Right lung (tissue), 5 donors: ENCODE data around the gene SPEN. TPM values are rescaled to one million over a fixed set of nuclear protein-coding genes. Genes with fewer than 3 reads are reported as not detected.
"Not testable (repeated sequence)": the region's sequence is repeated elsewhere in the genome, so short reads cannot be mapped to it uniquely, and the experiment has no call there.

Experiments
- DNase-seq, 2 donors: peaks; one replicate each; pipeline ENCODE4 v3.0.0-alpha.2; 2013
- polyA plus RNA-seq, 5 donors: library from polyadenylated mRNA; unstranded; fragments of 120-200 nt; gene quantifications; one replicate each; pipeline versions ENCODE4 v1.2.1 to v1.2.3, GENCODE V29; 2013; ENCODE audit warnings: inconsistent platforms in 1 of 5, low replicate concordance in 1 of 5; ENCODE audit not compliant: insufficient read length in 5 of 5, insufficient read depth in 1 of 5

Gene SPEN
- polyA plus RNA-seq, 5 donors: 53.9 to 65.8 (median 55.9) TPM

GRCh38 chr1:15852828-15853302 lies 5.4 kb downstream of the SPEN start:
- no peak for DNase-seq

- DNase-seq: no peak
These were observed 9.4 kb downstream of the SPEN start for GRCh38 chr1:15856888-15857287.

DNA sequence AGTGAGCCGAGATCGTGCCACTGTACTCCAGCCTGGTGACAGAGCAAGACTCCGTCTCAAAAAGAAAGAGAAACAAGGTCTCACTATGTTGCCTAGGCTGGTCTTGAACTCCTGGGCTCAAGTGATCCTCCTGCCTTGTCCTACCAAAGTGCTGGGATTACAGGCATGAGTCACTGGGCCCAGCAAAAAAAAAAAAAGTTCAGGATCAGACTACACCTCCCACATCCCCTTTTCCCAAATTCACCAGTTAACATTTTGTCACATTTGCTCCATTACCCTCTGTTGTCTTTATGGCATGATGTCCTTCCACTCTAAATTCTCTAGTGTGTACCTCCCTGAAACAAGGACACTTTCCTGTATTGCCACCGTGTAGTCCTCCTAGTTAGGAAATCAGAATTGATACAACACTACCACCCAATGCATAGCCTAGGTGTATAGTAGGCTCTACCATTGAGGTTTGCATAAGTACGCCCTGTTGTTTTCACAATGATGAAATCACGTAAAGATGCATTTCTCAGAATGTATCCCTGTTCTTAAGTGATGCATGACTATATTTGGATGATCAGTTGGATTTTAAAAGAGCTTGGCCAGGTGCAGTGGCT lies 10.7 kb downstream of the SPEN start:
- no peak for DNase-seq

- no peak for DNase-seq
These were observed 11.3 kb downstream of the SPEN start for GRCh38 chr1:15858672-15859372.

GRCh38 chr1:15863156-15863901 lies 15.8 kb downstream of the SPEN start:
- DNase-seq: no peak

GRCh38 chr1:15866721-15867201 lies 19.3 kb downstream of the SPEN start:
- peak; percentile 80 to 88 for DNase-seq

DNA sequence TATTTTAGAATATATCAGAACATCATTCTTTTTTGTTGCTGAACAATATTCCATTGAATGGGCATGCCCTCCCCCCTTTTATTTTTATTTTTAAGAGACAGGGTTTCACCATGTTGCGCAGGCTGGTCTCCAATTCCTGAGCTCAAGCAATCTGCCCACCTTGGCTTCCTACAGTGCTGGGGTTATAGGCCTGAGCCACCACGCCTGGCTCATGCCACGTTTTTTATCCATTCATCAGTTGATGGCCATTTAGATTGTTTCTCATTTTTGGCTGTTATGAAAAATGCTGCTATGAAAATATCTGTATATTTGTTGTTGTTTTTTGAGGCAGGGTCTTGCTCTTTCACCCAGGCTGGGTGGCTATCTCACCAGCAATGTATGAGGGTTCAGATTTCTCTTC lies 19.8 kb downstream of the SPEN start:
- DNase-seq: peak in 1 of 2 donors; percentile 11

DNA sequence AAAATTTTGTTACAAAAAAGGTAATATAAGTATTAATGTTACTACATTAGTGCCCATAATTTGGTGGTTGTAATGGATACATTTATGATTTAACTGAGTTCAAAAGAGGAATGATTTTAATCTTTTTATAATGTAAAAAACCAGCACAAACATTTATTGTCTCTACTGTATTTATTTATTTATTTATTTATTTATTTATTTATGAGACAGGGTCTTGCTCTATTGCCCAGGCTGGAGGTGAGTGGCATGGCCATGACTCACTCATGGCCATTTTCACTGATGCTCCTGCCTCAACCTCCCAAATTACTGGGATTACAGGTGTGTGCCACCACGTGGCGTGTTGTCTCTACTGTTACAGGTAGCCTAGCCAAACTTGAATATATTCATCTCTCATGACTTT lies 21.9 kb downstream of the SPEN start:
- no peak for DNase-seq

- DNase-seq: no peak
These were observed 22.9 kb downstream of the SPEN start for GRCh38 chr1:15870421-15870820.

DNA sequence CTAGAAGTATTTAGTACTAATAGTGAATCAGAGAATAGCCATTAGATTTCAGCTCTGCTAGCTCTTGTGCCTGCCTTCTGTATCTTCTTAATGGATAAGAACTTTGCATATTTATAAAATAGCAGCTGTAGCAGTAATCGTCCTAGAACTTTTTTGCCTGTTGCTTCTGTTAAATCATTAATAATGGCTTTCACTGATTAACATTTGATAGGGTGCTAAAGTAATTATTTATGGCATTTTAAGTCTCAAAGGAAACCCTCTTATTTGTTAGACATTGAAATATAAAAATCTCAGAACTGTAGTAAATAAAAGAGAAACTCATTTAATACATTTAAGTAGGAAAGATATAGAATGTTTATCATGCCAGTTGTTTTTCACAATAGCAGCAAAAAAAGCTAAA lies 27.0 kb downstream of the SPEN start:
- peak in 1 of 2 donors; percentile 46 for DNase-seq

- DNase-seq: no peak
These were observed 29.0 kb downstream of the SPEN start for GRCh38 chr1:15876357-15877055.

DNA sequence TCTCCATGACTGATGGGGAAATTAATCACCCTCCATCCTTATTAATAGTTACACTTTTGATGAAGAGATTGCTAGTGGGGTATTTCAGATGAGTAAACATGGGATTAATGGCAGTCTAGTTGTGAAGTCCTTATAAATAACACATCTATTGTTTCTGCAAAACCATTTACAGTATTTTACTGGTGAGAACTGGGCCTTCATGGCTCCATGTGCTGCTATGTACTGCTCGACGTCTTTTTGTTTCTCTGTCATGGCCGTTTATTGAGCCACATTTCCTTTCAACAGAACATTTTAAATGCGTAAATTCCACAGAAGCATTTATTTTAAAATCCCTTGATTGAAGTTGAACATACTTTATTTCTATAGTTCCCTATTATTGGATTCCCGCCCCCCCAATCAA lies 34.5 kb downstream of the SPEN start:
- no peak for DNase-seq

DNA sequence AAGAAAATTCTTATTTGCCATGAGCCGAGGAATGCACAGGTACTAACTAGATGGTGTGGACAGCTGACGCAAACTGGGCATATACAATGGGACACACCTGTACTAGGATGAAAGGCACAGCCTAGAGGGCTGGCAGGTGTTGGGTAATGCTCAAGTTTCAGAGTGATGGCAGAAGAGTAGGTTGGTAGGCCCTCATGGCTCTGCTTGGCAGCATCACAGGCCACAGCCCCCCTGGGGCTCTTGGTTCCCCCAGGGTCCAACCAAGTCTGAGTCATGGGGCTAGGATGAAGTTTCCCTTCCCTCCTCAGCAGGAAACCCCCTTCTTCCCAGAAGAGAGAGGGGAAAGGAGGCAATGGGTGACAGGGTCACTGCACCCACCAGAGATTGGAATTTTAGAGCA lies 35.2 kb downstream of the SPEN start:
- no peak for DNase-seq

DNA sequence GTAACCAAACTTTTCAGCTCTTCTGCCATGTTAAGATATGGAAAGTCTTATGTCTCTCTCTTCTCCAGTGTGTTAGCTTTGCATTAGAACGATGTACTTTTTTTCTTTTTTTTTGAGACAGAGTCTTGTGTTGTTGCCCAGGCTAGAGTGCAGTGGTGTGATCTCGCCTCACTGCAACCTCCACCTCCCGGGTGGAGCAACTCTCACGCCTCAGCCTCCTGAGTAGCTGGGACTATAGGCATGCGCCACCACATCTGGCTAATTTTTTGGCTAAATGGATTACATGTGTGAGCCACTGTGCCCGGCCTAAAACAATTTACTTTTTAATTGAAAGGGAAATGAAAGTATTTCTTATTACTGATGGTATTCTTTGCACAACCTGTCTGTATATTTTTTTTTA lies 35.8 kb downstream of the SPEN start:
- no peak for DNase-seq

- no peak for DNase-seq
These were observed 37.0 kb downstream of the SPEN start for GRCh38 chr1:15884477-15884876.

- no peak for DNase-seq
These were observed 37.8 kb downstream of the SPEN start for GRCh38 chr1:15885269-15885668.

- DNase-seq: peak; percentile 97 to 98
These were observed 38.4 kb downstream of the SPEN start for GRCh38 chr1:15885701-15886610.

GRCh38 chr1:15886611-15887167 lies 39.2 kb downstream of the SPEN start:
- DNase-seq: no peak

DNA sequence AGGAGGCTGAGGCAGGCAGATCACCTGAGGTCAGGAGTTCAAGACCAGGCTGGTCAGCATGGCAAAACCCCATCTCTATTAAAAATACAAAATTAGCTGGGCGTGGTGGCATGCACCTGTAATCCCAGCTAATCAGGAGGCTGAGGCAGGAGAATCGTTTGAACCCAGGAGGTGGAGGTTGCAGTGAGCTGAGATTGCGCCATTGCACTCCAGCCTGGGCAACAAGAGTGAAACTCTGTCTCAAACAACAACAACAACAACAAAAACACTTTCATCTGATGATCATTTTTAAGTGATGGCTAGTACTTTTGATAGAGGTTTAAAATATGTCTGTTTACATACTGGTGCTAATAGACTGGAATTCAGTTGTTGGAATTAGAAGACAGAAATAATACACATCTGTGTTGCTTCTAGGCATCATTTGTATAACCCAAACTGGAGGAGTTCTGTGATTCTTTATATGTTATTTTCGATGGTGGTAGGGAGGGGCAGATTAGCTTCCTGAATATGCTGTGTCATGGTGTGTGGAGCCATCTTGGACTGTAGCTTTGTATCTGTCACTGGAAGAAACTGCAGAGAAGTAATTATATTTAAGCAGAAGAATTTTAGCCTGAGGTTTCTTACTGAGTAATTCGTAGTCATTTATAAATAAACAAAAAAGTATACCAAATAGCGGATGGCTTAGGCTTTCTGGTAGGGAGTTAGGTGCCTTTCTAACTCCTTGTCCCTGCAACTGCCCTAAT lies 45.5 kb downstream of the SPEN start:
- DNase-seq: not testable (repeated sequence)

DNA sequence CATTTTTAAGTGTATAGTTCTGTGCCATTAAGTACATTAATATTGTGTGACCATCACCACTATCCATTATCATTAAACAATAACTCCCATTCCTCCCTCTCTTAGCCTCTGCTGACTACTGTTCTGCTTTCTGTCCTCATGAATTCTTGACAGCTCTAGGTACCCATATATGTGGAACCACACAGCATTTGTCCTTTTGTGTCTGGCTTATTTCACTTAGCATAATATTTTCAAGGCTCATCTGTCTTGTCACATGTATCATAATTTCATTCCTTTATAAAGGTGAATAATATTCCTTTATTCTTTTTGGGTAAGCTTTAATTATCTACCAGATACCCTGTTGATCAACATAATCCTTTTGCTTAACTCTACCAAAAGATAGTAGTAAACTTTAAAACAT lies 47.7 kb downstream of the SPEN start:
- DNase-seq: no peak
